ENCODE results near the gene GREB1. TPM values are rescaled to one million over a fixed set of nuclear protein-coding genes. Genes with fewer than 3 reads are reported as not detected.

Gene GREB1
- total RNA-seq, 1 experiment from 2014 or later = 6.2 TPM

- Histone ChIP-seq H3K36me3 (ENCODE audit: control insufficient read depth in 1 of 2, insufficient read depth in 2 of 2, low read length in 2 of 2) (no peaks in the 10 kb centered on the region), H3K4me1 (ENCODE audit: control insufficient read depth in 1 of 2, insufficient read depth in 2 of 2, low read length in 2 of 2) (no peaks in the 10 kb centered on the region), H3K4me2 (ENCODE audit: low read length) (no peak overlapping the region), H3K79me2 (ENCODE audit: insufficient read depth, low read length) (no peaks in the 10 kb centered on the region), H3K4me3 (replicated peaks in 1 of 2; ENCODE audit: low read depth in 1 of 2, low read length in 2 of 2) (no peak overlapping the region), H2AFZ (ENCODE audit: low read depth, low read length, poor library complexity, severe bottlenecking) (no peak overlapping the region), H4K20me1 (ENCODE audit: insufficient read depth) (no peaks in the 10 kb centered on the region), H3K9ac (ENCODE audit: low read length) (no peak overlapping the region), H3K9me2 (ENCODE audit: insufficient read depth) (no peaks in the 10 kb centered on the region), H3K9me3 (ENCODE audit: control insufficient read depth in 1 of 2, insufficient read depth in 1 of 2, low read depth in 1 of 2, low read length in 2 of 2) (peaks cover 0 to 10% of the 10 kb centered on the region in 2 experiments; a peak in 2 of 4 replicates), H3K27ac (ENCODE audit: low read depth, low read length) (no peak overlapping the region), H3K27me3 (ENCODE audit: insufficient read depth, low read length) (no peaks in the 10 kb centered on the region; the same call in 1 of the 2 replicates)
- ChIA-PET POLR2A (no interaction called here), CTCF (no interaction called here), RAD21 (ENCODE audit: low non-redundant PET in 1 of 2, low total read pairs in 2 of 2, uncharacterized antibody in 2 of 2, unreplicated experiment in 2 of 2) (no interaction called here)
- intact Hi-C loops (cut with micrococcal nuclease) = no loop called here
- DNase-seq (ENCODE audit: low read depth, low spot score) = no peak
- TF ChIP-seq EZH2phosphoT487 (IDR thresholded peaks at IDR 0.05; ENCODE audit: borderline replicate concordance) (no peak), YY1 (IDR thresholded peaks at IDR 0.05; ENCODE audit: extremely low read depth, insufficient replicate concordance, low read depth, low read length) (no peak), ZBTB33 (IDR thresholded peaks at IDR 0.05; ENCODE audit: extremely low read depth, insufficient replicate concordance, low read length) (no peak), SP1 (IDR thresholded peaks at IDR 0.05; ENCODE audit: low read depth) (no peak), ELF1 (IDR thresholded peaks at IDR 0.05; ENCODE audit: borderline replicate concordance, low read depth) (no peak), RAD21 (IDR thresholded peaks at IDR 0.05; ENCODE audit: low read depth) (no peak), EGR1 (IDR thresholded peaks at IDR 0.05; ENCODE audit: low read depth) (no peak), ATF3 (IDR thresholded peaks at IDR 0.05) (no peak), SRF (IDR thresholded peaks at IDR 0.05; ENCODE audit: low read depth) (no peak), CEBPB (IDR thresholded peaks at IDR 0.05; ENCODE audit: low read depth) (no peak), POLR2AphosphoS5 (IDR thresholded peaks at IDR 0.05; ENCODE audit: low read depth, low read length) (no peak), MAX (IDR thresholded peaks at IDR 0.05) (no peak), POLR2A (IDR thresholded peaks at IDR 0.05; ENCODE audit: borderline replicate concordance, extremely low read depth, insufficient read depth, insufficient read length) (no peak), JUND (IDR thresholded peaks at IDR 0.05) (no peak), SIN3A (IDR thresholded peaks at IDR 0.05; ENCODE audit: low read depth) (no peak)
- BruUV-seq (replicated peaks) = no TSS peak
- ATAC-seq = no peak
Observed at GRCh38 chr2:11659115-11659475, 125.2 kb downstream of the GREB1 start.
